ENCODE data around the gene NTM.

DNA sequence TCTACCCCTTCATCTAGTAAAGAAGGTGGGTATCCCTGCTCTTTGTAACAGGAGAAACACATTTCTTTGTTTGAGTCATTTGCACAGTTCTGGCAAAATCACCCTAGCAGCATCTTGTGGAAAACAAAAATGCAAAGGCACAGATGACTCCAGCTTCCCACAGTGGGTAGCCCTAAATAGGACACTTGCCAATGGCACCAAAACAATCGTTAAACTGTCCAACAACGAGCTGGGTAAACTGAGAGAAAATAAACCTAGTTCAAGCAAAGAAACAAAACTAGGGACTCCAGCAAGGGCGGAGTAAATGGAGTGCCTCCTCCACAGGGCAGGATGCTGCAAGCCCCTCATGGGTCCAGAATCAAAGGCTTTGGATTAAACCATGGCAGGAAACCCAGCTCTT is 239.5 kb downstream of the NTM start:
- TF ChIP-seq ELF1 (IDR thresholded peaks at IDR 0.05; ENCODE audit: borderline replicate concordance, low read depth) (no peak), EGR1 (IDR thresholded peaks at IDR 0.05; ENCODE audit: low read depth) (no peak), POLR2A (IDR thresholded peaks at IDR 0.05; ENCODE audit: borderline replicate concordance, extremely low read depth, insufficient read depth, insufficient read length) (no peak), EZH2 (IDR thresholded peaks at IDR 0.05) (no peak)
- TF ChIP-seq, protein P1, sequence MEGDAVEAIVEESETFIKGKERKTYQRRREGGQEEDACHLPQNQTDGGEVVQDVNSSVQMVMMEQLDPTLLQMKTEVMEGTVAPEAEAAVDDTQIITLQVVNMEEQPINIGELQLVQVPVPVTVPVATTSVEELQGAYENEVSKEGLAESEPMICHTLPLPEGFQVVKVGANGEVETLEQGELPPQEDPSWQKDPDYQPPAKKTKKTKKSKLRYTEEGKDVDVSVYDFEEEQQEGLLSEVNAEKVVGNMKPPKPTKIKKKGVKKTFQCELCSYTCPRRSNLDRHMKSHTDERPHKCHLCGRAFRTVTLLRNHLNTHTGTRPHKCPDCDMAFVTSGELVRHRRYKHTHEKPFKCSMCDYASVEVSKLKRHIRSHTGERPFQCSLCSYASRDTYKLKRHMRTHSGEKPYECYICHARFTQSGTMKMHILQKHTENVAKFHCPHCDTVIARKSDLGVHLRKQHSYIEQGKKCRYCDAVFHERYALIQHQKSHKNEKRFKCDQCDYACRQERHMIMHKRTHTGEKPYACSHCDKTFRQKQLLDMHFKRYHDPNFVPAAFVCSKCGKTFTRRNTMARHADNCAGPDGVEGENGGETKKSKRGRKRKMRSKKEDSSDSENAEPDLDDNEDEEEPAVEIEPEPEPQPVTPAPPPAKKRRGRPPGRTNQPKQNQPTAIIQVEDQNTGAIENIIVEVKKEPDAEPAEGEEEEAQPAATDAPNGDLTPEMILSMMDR (IDR thresholded peaks at IDR 0.05 in 2 of 3, conservative IDR thresholded peaks at IDR 0.05 in 1 of 3; ENCODE audit: borderline replicate concordance in 1 of 3, insufficient read depth in 1 of 3, low read depth in 2 of 3, low read length in 2 of 3) = no peak
- TF ChIP-seq, protein P2, sequence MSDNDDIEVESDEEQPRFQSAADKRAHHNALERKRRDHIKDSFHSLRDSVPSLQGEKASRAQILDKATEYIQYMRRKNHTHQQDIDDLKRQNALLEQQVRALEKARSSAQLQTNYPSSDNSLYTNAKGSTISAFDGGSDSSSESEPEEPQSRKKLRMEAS (IDR thresholded peaks at IDR 0.05) = no peak
- TF ChIP-seq, protein P3, sequence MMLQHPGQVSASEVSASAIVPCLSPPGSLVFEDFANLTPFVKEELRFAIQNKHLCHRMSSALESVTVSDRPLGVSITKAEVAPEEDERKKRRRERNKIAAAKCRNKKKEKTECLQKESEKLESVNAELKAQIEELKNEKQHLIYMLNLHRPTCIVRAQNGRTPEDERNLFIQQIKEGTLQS (IDR thresholded peaks at IDR 0.05) = no peak
- TF ChIP-seq, protein P4, sequence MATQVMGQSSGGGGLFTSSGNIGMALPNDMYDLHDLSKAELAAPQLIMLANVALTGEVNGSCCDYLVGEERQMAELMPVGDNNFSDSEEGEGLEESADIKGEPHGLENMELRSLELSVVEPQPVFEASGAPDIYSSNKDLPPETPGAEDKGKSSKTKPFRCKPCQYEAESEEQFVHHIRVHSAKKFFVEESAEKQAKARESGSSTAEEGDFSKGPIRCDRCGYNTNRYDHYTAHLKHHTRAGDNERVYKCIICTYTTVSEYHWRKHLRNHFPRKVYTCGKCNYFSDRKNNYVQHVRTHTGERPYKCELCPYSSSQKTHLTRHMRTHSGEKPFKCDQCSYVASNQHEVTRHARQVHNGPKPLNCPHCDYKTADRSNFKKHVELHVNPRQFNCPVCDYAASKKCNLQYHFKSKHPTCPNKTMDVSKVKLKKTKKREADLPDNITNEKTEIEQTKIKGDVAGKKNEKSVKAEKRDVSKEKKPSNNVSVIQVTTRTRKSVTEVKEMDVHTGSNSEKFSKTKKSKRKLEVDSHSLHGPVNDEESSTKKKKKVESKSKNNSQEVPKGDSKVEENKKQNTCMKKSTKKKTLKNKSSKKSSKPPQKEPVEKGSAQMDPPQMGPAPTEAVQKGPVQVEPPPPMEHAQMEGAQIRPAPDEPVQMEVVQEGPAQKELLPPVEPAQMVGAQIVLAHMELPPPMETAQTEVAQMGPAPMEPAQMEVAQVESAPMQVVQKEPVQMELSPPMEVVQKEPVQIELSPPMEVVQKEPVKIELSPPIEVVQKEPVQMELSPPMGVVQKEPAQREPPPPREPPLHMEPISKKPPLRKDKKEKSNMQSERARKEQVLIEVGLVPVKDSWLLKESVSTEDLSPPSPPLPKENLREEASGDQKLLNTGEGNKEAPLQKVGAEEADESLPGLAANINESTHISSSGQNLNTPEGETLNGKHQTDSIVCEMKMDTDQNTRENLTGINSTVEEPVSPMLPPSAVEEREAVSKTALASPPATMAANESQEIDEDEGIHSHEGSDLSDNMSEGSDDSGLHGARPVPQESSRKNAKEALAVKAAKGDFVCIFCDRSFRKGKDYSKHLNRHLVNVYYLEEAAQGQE (IDR thresholded peaks at IDR 0.05; ENCODE audit: low read depth) = no peak

Data from HCT116 (cell line).